ENCODE data around the gene SPNS2.

SPNS2 gene

GRCh38 chr17:4508207-4508606 lies 9.5 kb downstream of the SPNS2 start:
- no peak for TF ChIP-seq CTCF (IDR thresholded peaks at IDR 0.05; ENCODE audit: control extremely low read depth, extremely low read depth, low read depth, missing control alignments)
- DNase-seq (ENCODE audit: extremely low spot score) = no peak
- ChIA-PET POLR2A (no interaction called here), CTCF (interaction anchor here (2.6 kb wide), 1 partner anchor 59 kb away, joined by 9 read pairs; no protein-coding TSS in a partner anchor)

DNA sequence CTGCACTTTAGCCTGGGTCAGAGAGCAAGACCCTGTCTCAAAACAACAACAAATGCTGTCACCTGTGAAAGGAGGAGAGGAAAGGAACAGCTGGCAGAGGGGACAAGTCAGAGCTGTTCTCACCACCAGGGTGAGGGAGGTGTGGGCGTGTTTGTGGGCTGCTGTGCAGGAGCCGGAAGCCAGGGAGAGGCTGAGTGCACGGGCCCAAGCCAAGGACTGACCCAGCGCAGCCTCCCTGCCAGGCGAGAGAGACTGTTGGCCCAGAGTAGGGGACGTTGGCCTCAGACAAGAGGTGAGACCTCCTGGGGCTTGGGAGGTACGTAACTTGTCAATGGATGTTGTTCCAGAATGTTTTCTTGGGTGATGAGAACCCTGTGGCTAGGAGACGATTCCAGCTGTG lies 10.7 kb downstream of the SPNS2 start:
- peak; percentile 65 for DNase-seq (ENCODE audit: extremely low spot score)
- CTCF ChIA-PET = no interaction called here
- TF ChIP-seq CTCF (IDR thresholded peaks at IDR 0.05; ENCODE audit: control extremely low read depth, extremely low read depth, low read depth, missing control alignments) = no peak
- POLR2A ChIA-PET = no interaction called here

DNA sequence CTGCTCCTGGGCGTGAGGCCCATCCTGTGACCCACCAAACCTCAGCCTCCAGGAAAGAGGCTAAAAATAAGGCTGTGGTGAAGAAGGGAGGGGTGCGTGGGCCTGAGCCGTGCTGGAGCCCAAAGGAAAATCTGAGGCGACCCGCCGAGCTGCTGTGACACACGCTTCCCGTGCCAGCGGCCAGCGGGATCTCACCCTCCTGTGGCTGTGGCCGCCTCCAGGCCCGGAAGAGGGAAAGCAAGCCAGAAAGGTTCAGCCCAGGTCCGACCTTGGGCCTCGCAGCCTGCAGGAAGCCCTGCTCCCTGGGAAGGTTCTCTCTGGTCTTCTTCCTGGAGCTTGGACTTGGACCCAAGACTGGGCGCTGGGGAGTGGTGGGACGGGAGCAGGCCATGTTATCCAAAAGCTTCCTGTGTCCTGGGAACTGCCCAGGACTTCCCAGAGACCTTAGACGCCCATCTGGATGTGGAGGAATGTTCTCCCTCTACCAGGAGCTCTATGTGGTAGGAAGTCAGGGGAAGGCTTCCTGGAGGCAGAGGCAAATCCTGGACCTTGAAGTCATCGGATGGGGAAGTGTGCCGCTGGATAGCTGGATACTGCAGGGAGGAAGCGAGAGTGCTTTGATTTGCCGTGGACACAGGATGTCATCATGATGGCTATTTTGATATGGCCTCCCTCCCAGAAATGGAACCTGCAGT lies 11.4 kb downstream of the SPNS2 start:
- DNase-seq (ENCODE audit: extremely low spot score) = no peak
- TF ChIP-seq CTCF (IDR thresholded peaks at IDR 0.05; ENCODE audit: control extremely low read depth, extremely low read depth, low read depth, missing control alignments) = no peak
- ChIA-PET CTCF (no interaction called here), POLR2A (no interaction called here)

GRCh38 chr17:4510618-4510941 lies 11.9 kb downstream of the SPNS2 start:
- POLR2A ChIA-PET = no interaction called here
- DNase-seq (ENCODE audit: extremely low spot score) = no peak
- CTCF ChIA-PET = no interaction called here
- no peak for TF ChIP-seq CTCF (IDR thresholded peaks at IDR 0.05; ENCODE audit: control extremely low read depth, extremely low read depth, low read depth, missing control alignments)

DNA sequence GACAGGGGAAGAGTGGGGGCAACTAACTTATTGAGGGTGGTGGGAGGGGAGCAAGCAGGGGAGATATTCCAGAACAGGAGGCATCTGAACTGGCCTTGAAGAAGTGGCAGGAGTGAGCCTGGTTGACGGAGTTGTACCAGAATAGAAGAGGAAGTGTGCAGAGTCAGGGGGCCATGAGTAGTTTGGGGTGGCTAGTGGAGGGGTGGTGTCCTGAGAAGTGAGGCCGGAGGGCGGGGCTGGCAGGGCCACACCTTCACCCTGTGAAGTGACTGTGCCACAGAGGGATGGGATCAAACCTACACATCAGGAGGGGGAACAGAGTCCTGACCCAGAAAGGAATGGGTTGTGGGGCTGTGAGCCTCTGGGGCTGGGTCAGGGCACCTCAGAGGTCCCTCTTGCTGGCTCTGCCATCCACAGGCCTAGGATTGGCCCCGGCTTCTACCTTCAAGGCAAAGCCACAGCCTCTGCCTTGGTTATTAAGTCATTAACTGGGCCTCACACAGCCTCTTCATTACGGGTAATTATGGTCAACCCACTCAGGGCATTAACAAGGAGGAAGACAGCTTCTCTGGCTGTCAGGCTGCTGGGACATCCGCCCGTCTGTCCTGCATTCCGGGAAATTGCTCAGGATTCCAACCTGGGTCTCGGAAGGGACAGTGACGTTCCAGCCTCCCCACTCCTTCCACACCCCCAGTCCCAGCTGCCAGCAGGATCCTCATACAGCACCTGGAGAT lies 12.7 kb downstream of the SPNS2 start:
- no peak for TF ChIP-seq CTCF (IDR thresholded peaks at IDR 0.05; ENCODE audit: control extremely low read depth, extremely low read depth, low read depth, missing control alignments)
- ChIA-PET POLR2A (no interaction called here), CTCF (no interaction called here)
- DNase-seq (ENCODE audit: extremely low spot score) = no peak

DNA sequence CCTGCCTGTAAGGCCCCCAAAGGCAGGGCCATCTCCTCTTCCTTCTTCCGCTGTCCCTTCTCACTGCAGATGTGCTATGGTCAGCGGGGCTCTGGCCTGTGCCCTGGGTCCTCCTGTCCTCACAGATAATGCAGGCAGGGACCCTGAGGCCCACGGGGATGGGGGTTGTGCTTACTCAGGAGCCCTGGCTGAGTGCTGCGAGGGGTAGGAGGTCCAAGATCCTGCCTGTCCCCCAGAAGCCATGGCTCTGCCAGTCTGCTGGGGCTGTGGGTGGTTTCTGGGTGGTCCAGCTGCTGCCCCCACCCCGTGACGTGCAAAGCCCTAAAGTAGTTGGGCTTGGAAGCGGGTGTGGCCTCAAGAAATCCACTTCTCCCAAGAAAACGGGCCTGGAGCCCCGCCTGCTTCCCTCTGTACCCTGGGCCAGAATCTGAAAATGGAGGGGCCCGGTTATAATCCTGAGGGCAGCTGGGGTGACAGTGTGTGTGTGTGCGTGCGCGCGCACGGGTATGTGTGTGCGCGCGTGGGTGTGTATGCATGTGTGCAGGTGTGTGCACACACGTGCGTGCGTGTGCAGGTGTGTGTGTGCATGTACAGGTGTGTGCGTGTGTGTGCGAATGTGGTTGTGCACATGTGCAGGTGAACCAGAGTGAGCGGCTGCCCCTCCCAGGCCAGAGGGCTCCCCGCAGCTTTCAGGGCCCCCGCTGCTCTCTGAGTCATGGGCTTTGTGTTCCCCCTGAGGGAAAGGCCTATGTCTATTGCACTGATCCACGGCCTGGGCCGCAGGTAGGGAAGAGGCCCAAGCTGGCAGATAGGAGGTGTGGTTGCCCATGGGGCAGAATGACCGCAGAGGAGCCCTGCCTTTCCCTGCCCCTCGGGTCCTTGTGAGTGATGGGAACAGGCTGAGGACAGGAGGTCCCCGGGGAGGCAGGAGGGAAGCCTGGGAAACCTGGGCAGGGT lies 13.8 kb downstream of the SPNS2 start:
- CTCF ChIA-PET = no interaction called here
- POLR2A ChIA-PET = no interaction called here
- no peak for DNase-seq (ENCODE audit: extremely low spot score)
- TF ChIP-seq CTCF (IDR thresholded peaks at IDR 0.05; ENCODE audit: control extremely low read depth, extremely low read depth, low read depth, missing control alignments) = no peak

Measured in GM10248 (cell line).